Measurements from ENCODE around the gene ADCYAP1R1.

DNA sequence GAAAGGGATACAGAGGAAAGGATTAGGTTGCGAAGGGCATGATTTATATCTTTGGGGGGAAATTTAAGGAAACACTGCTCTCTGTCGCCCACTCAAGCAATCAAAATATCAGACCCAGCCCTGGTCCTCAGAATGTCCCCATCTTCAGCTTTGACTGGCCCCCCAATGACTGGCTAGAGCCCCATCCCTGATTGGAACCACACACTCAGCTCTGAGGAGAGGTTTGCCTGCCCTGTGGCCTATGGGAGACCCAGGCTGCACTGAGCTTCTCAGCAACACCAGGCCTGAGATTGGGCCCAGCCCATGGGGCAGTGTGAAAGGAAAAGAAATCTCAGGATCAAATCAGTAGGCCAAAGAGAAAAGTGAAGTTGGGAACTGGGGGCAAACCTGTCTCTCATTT is 69.5 kb downstream of the ADCYAP1R1 start:
- no peak for TF ChIP-seq TAF1 (IDR thresholded peaks at IDR 0.05; ENCODE audit: borderline replicate concordance, low read depth, low read length)
- no peak for TF ChIP-seq POLR2A (IDR thresholded peaks at IDR 0.05; ENCODE audit: low read depth, low read length)
- no peak for TF ChIP-seq POLR2AphosphoS5 (IDR thresholded peaks at IDR 0.05; ENCODE audit: low read depth, low read length)
